ENCODE measurements around the gene DEAF1. TPM values are rescaled to one million over a fixed set of nuclear protein-coding genes. Genes with fewer than 3 reads are reported as not detected.

DEAF1 gene
- total RNA-seq, 1 donor from 2014 or later = 48.9 TPM

DNA sequence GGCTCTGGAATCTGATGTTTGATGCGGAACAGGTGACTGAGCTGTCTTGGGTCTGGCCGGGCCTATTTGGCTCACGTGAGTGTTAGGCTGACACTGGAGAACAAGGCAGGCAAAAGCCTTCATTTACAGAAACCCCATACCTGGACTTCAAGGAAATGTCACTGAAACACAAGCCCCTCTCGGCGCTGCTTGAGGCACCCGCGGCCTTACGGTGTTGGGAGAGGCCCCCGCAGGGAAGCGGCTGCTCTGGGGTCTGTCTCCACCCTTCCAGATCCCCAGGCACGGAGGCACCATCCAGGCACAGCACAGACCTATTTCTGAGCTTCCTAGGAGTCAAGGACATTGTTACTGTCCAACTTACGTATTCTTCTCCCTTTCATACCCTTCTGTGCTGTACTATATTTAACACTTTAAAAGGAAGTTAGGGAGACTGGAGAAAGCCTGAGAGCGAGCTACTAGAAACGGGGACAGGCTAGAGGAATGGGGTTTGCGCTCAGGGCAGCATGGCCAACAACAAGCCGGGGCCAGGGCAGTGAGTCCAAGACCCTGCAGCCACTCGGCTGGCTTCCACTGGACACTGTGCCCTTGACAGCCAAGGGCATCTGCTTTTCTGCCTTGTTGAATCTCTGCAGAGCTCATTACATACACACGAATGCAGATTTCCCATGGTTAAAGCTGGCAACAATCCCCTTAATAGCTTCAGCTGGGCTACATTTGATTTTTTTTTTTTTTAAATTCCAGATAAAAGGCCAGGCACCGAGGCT, 34.2 kb downstream of the DEAF1 start:
- H3K9me3 ChIP-seq (ENCODE audit: insufficient read depth, low read depth, low read length) = no peaks in the 10 kb centered on the region
- H3K27ac ChIP-seq (ENCODE audit: low read depth, low read length) = no peak overlapping the region
- H3K36me3 ChIP-seq (ENCODE audit: insufficient read depth, low read length) = no peaks in the 10 kb centered on the region
- no peak overlapping the region for H2AFZ ChIP-seq (ENCODE audit: low read depth, low read length)
- no peak overlapping the region for H3K4me3 ChIP-seq (ENCODE audit: insufficient read depth, low read depth, low read length)
- H4K20me1 ChIP-seq (ENCODE audit: insufficient read depth, low read length) = peaks cover 34% of the 10 kb centered on the region
- no peak overlapping the region for H3K4me2 ChIP-seq (ENCODE audit: low read length)
- no peaks in the 10 kb centered on the region for H3K27me3 Mint-ChIP-seq (ENCODE audit: low read depth, unreplicated experiment)
- DNase-seq (ENCODE audit: low read depth) = no peak
- H3K27me3 ChIP-seq (ENCODE audit: insufficient read depth, low read length) = no peaks in the 10 kb centered on the region
- peaks cover 28% of the 10 kb centered on the region for H3K36me3 Mint-ChIP-seq (ENCODE audit: low read depth, unreplicated experiment)
- H3K4me1 ChIP-seq (ENCODE audit: insufficient read depth, low read length) = no peaks in the 10 kb centered on the region
- TF ChIP-seq, protein P1, sequence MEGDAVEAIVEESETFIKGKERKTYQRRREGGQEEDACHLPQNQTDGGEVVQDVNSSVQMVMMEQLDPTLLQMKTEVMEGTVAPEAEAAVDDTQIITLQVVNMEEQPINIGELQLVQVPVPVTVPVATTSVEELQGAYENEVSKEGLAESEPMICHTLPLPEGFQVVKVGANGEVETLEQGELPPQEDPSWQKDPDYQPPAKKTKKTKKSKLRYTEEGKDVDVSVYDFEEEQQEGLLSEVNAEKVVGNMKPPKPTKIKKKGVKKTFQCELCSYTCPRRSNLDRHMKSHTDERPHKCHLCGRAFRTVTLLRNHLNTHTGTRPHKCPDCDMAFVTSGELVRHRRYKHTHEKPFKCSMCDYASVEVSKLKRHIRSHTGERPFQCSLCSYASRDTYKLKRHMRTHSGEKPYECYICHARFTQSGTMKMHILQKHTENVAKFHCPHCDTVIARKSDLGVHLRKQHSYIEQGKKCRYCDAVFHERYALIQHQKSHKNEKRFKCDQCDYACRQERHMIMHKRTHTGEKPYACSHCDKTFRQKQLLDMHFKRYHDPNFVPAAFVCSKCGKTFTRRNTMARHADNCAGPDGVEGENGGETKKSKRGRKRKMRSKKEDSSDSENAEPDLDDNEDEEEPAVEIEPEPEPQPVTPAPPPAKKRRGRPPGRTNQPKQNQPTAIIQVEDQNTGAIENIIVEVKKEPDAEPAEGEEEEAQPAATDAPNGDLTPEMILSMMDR (IDR thresholded peaks at IDR 0.05; ENCODE audit: insufficient read depth, low read depth, low read length) = no peak
- no peaks in the 10 kb centered on the region for H3K79me2 ChIP-seq (ENCODE audit: insufficient read depth, low read length)
- H3K4me1 Mint-ChIP-seq (ENCODE audit: low read depth, unreplicated experiment) = peaks cover 4% of the 10 kb centered on the region
- no peak overlapping the region for H3K27ac Mint-ChIP-seq (ENCODE audit: unreplicated experiment)
- no peak for FAIRE-seq
- H3K9me3 Mint-ChIP-seq (ENCODE audit: unreplicated experiment) = no peaks in the 10 kb centered on the region
- H3K9ac ChIP-seq (ENCODE audit: low read length) = no peak overlapping the region
- no peak overlapping the region for H3K4me3 Mint-ChIP-seq (ENCODE audit: unreplicated experiment)

DNA sequence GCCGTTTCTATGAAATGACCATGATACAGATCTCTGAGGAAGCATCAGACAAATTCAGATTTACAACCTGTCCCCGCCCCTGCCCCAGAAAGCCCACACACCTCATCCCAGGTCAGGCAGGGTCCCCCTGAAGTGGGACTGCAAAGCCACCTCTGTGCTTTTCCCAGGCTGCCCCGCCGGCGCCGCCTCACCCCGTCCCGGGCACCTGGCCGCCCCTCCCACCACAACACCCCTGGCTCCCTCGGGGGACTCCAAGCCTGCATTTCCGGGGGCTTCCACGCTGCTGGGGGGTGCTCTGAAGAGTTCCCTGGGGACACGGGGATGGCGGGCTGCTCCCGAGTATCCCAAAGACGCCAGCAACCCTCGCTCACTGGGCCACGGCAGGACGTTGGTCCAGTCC, 34.7 kb downstream of the DEAF1 start:
- Mint-ChIP-seq H3K27ac (ENCODE audit: unreplicated experiment) (no peak overlapping the region), H3K4me3 (ENCODE audit: unreplicated experiment) (no peak overlapping the region), H3K27me3 (ENCODE audit: low read depth, unreplicated experiment) (no peaks in the 10 kb centered on the region), H3K9me3 (ENCODE audit: unreplicated experiment) (no peaks in the 10 kb centered on the region), H3K4me1 (ENCODE audit: low read depth, unreplicated experiment) (peaks cover under 1% of the 10 kb centered on the region), H3K36me3 (ENCODE audit: low read depth, unreplicated experiment) (peaks cover 24% of the 10 kb centered on the region)
- no peak overlapping the region for H3K9ac ChIP-seq (ENCODE audit: low read length)
- no peaks in the 10 kb centered on the region for H3K36me3 ChIP-seq (ENCODE audit: insufficient read depth, low read length)
- H3K9me3 ChIP-seq (ENCODE audit: insufficient read depth, low read depth, low read length) = no peaks in the 10 kb centered on the region
- no peak overlapping the region for H3K27ac ChIP-seq (ENCODE audit: low read depth, low read length)
- no peak for TF ChIP-seq EZH2 (IDR thresholded peaks at IDR 0.05; ENCODE audit: insufficient read depth, low read length)
- TF ChIP-seq, protein P1 (IDR thresholded peaks at IDR 0.05; ENCODE audit: insufficient read depth, low read depth, low read length) = no peak
- H3K4me2 ChIP-seq (ENCODE audit: low read length) = no peak overlapping the region
- peaks cover 30% of the 10 kb centered on the region for H4K20me1 ChIP-seq (ENCODE audit: insufficient read depth, low read length)
- no peak for DNase-seq (ENCODE audit: low read depth)
- no peaks in the 10 kb centered on the region for H3K79me2 ChIP-seq (ENCODE audit: insufficient read depth, low read length)
- H3K27me3 ChIP-seq (ENCODE audit: insufficient read depth, low read length) = no peaks in the 10 kb centered on the region
- FAIRE-seq = no peak
- no peaks in the 10 kb centered on the region for H3K4me1 ChIP-seq (ENCODE audit: insufficient read depth, low read length)
- H2AFZ ChIP-seq (ENCODE audit: low read depth, low read length) = no peak overlapping the region
- H3K4me3 ChIP-seq (ENCODE audit: insufficient read depth, low read depth, low read length) = no peak overlapping the region

DNA sequence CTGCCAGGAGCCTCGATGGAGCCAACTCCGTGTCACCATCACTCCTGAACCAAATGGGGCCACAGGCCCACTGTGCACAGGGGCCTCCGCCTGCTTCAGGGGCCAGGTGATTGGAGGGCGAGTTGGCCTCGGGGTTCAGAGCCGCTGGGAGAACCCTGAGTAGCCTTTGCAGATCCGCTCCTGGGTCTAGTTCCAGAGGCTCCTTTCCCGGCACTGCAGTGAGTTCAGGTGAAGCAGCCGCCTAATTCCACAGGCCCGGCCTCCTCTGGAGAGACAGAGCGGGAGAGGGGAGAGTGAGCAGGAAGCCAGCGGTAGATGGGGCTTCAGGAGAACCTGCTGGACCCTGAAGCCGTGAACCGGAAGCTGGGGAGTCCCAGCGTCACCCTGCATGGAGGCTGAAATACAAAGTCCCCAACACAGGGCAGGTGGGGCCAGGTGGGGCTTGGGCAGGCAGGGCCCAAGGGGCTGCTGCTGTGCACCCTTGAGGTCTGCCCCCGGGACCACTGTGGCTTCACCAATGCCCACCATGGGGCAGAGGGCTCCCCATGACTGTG, 35.4 kb downstream of the DEAF1 start:
- no peak for FAIRE-seq
- Histone ChIP-seq H3K4me3 (ENCODE audit: insufficient read depth, low read depth, low read length) (no peak overlapping the region), H3K79me2 (ENCODE audit: insufficient read depth, low read length) (no peaks in the 10 kb centered on the region), H4K20me1 (ENCODE audit: insufficient read depth, low read length) (peaks cover 30% of the 10 kb centered on the region), H3K27ac (ENCODE audit: low read depth, low read length) (no peak overlapping the region), H3K4me2 (ENCODE audit: low read length) (no peak overlapping the region), H3K36me3 (ENCODE audit: insufficient read depth, low read length) (no peaks in the 10 kb centered on the region), H2AFZ (ENCODE audit: low read depth, low read length) (no peak overlapping the region), H3K9ac (ENCODE audit: low read length) (no peak overlapping the region), H3K4me1 (ENCODE audit: insufficient read depth, low read length) (no peaks in the 10 kb centered on the region), H3K9me3 (ENCODE audit: insufficient read depth, low read depth, low read length) (no peaks in the 10 kb centered on the region), H3K27me3 (ENCODE audit: insufficient read depth, low read length) (no peaks in the 10 kb centered on the region)
- H3K27me3 Mint-ChIP-seq (ENCODE audit: low read depth, unreplicated experiment) = no peaks in the 10 kb centered on the region
- no peak for TF ChIP-seq EZH2 (IDR thresholded peaks at IDR 0.05; ENCODE audit: insufficient read depth, low read length)
- TF ChIP-seq, protein P1 (IDR thresholded peaks at IDR 0.05; ENCODE audit: insufficient read depth, low read depth, low read length) = no peak
- DNase-seq (ENCODE audit: low read depth) = no peak
- H3K4me3 Mint-ChIP-seq (ENCODE audit: unreplicated experiment) = no peak overlapping the region
- H3K27ac Mint-ChIP-seq (ENCODE audit: unreplicated experiment) = no peak overlapping the region
- H3K36me3 Mint-ChIP-seq (ENCODE audit: low read depth, unreplicated experiment) = peaks cover 25% of the 10 kb centered on the region
- no peaks in the 10 kb centered on the region for H3K4me1 Mint-ChIP-seq (ENCODE audit: low read depth, unreplicated experiment)
- no peaks in the 10 kb centered on the region for H3K9me3 Mint-ChIP-seq (ENCODE audit: unreplicated experiment)

All from astrocyte (in vitro differentiated cells and primary cell).